HG03575 (cell line): ENCODE results near the gene BCS1L.

Source experiments
- ATAC-seq: cut with Tn5 transposase; IDR thresholded peaks from one replicate; pipeline ENCODE4 v1.9.1; 2021; ENCODE audit not compliant: unreplicated experiment, insufficient number of reproducible peaks, low FRiP score; ENCODE audit errors: extremely low read depth

Gene BCS1L

GRCh38 chr2:218659258-218659987 lies at the start of gene BCS1L, which contains the start of gene ZNF142:
Gene BCS1L, plus strand, starts transcription at chr2:218659683. Its CDS starts 1,305 bp downstream, at chr2:218660988.
Gene ZNF142, minus strand, starts transcription at chr2:218659623. Its CDS starts 3,194 bp downstream, at chr2:218656429.
- no peak for ATAC-seq

- no peak for ATAC-seq
These were observed 43.6 kb upstream of the BCS1L start for GRCh38 chr2:218615868-218616315.

- no peak for ATAC-seq
These were observed 41.2 kb upstream of the BCS1L start for GRCh38 chr2:218618102-218618860.

- no peak for ATAC-seq
These were observed 38.5 kb upstream of the BCS1L start for GRCh38 chr2:218621007-218621406.

GRCh38 chr2:218622606-218623365 lies 36.7 kb upstream of the BCS1L start:
- ATAC-seq: no peak

GRCh38 chr2:218623366-218623705 lies 36.1 kb upstream of the BCS1L start:
- no peak for ATAC-seq

- no peak for ATAC-seq
These were observed 33.1 kb upstream of the BCS1L start for GRCh38 chr2:218626369-218626768.

GRCh38 chr2:218627939-218628338 lies 31.5 kb upstream of the BCS1L start:
- ATAC-seq: no peak

- no peak for ATAC-seq
These were observed 27.6 kb upstream of the BCS1L start for GRCh38 chr2:218631837-218632236.

GRCh38 chr2:218635719-218636118 lies 23.8 kb upstream of the BCS1L start:
- ATAC-seq: no peak

GRCh38 chr2:218638372-218638771 lies 21.1 kb upstream of the BCS1L start:
- no peak for ATAC-seq

GRCh38 chr2:218642121-218642656 lies 17.3 kb upstream of the BCS1L start:
- ATAC-seq: no peak

- ATAC-seq: no peak
These were observed 16.7 kb upstream of the BCS1L start for GRCh38 chr2:218642786-218643185.

- ATAC-seq: no peak
These were observed 15.7 kb upstream of the BCS1L start for GRCh38 chr2:218643751-218644310.

GRCh38 chr2:218644721-218645120 lies 14.8 kb upstream of the BCS1L start:
- no peak for ATAC-seq

- no peak for ATAC-seq
These were observed 14.4 kb upstream of the BCS1L start for GRCh38 chr2:218645126-218645525.

GRCh38 chr2:218648088-218648786 lies 11.2 kb upstream of the BCS1L start:
- ATAC-seq: no peak

GRCh38 chr2:218648787-218649100 lies 10.7 kb upstream of the BCS1L start:
- no peak for ATAC-seq

GRCh38 chr2:218655751-218656150 lies 3.7 kb upstream of the BCS1L start:
- ATAC-seq: no peak
